NCI-H1436 (cell line): ENCODE measurements around the gene CCL19.
A peak's percentile ranks its signal among the peaks of the same experiment; 100 is the strongest.

Experiments used
- DNase-seq: peaks from one replicate; lab custom pipeline; 2025; lab: John Stamatoyannopoulos, UW

The CCL19 gene

GRCh38 chr9:34662526-34663302 lies 28.4 kb downstream of the CCL19 start, which contains the start of gene CCL27:
Gene CCL27 (minus strand): TSS chr9:34662657. CDS start chr9:34662633, 24 bp downstream.
- DNase-seq = no peak

GRCh38 chr9:34659592-34660253 lies 31.4 kb downstream of the CCL19 start:
- DNase-seq = no peak

- no peak for DNase-seq
Observed at GRCh38 chr9:34658461-34658860, 32.6 kb downstream of the CCL19 start.

GRCh38 chr9:34656992-34657391 lies 34.1 kb downstream of the CCL19 start:
- no peak for DNase-seq

GRCh38 chr9:34655394-34655793 lies 35.7 kb downstream of the CCL19 start:
- DNase-seq = no peak

GRCh38 chr9:34654323-34655051 lies 36.6 kb downstream of the CCL19 start:
- no peak for DNase-seq

- DNase-seq = no peak
Observed at GRCh38 chr9:34653151-34654072, 37.7 kb downstream of the CCL19 start.

- DNase-seq = no peak
Observed at GRCh38 chr9:34652602-34653000, 38.5 kb downstream of the CCL19 start.

GRCh38 chr9:34651876-34652601 lies 39.0 kb downstream of the CCL19 start, which contains the start of gene IL11RA:
Gene IL11RA (plus strand): TSS chr9:34652185. CDS start chr9:34655218, 3,033 bp downstream.
- no peak for DNase-seq

- DNase-seq = no peak
Observed at GRCh38 chr9:34651321-34651720, 39.8 kb downstream of the CCL19 start.

GRCh38 chr9:34650816-34651215 lies 40.3 kb downstream of the CCL19 start:
- no peak for DNase-seq

- DNase-seq = no peak
Observed at GRCh38 chr9:34648673-34649072, 42.4 kb downstream of the CCL19 start.

- DNase-seq = no peak
Observed at GRCh38 chr9:34647651-34648050, 43.4 kb downstream of the CCL19 start.

- no peak for DNase-seq
Observed at GRCh38 chr9:34647084-34647403, 44.0 kb downstream of the CCL19 start.

GRCh38 chr9:34646211-34647083 lies 44.6 kb downstream of the CCL19 start, which contains the start of gene GALT:
Gene GALT (plus strand): TSS chr9:34646675. CDS start chr9:34646705, 30 bp downstream.
- DNase-seq = peak; percentile 88

- no peak for DNase-seq
Observed at GRCh38 chr9:34644766-34645314, 46.2 kb downstream of the CCL19 start.

GRCh38 chr9:34642679-34643078 lies 48.4 kb downstream of the CCL19 start:
- no peak for DNase-seq
